Cardiac muscle cell (in vitro differentiated cells and primary cell): ENCODE data around the gene IL17B. TPM values are rescaled to one million over a fixed set of nuclear protein-coding genes. Genes with fewer than 3 reads are reported as not detected.

ENCODE experiments used
- DNase-seq, 2 donors: peaks; one replicate each; pipeline versions ENCODE4 v3.0.0 to v3.0.0-alpha.2; 2010 to 2017; ENCODE audit warnings: low read depth in 1 of 2, low spot score in 1 of 2
- H3K27ac ChIP-seq: fragments of 200-600 bp; sonication (generic); 2 replicates; pipeline ENCODE4 v1.5.1; 2016
- H3K27me3 ChIP-seq: fragments of 200-600 bp; sonication (generic); 2 replicates; pipeline ENCODE4 v1.6.0; 2016; ENCODE audit warnings: control low read depth
- H3K36me3 ChIP-seq: fragments of 200-600 bp; sonication (generic); 2 replicates; pipeline ENCODE4 v1.5.1; 2016; ENCODE audit warnings: control low read depth
- H3K4me1 ChIP-seq: fragments of 200-600 bp; sonication (generic); 2 replicates; pipeline ENCODE4 v1.8.1; 2017; ENCODE audit warnings: low read depth, mild to moderate bottlenecking, mixed run types
- H3K4me3 ChIP-seq: fragments of 200-600 bp; sonication (generic); 2 replicates; pipeline ENCODE4 v1.5.1; 2016; ENCODE audit warnings: mild to moderate bottlenecking
- H3K9me3 ChIP-seq: fragments of 200-600 bp; sonication (generic); 2 replicates; pipeline ENCODE4 v1.5.1; 2017; ENCODE audit warnings: low read depth, mild to moderate bottlenecking, control low read depth
- CTCF ChIP-seq: IDR thresholded peaks from 2 replicates; pipeline ENCODE4 v1.5.1; 2012; ENCODE audit warnings: low read depth, mild to moderate bottlenecking, low read length
- polyA plus RNA-seq: library from polyadenylated mRNA; unstranded; fragments of >200 nt; fragmentation: Nextera tagmentation; extraction: Ambion mirVana; gene quantifications from 2 replicates; pipeline ENCODE4 v1.2.1, GENCODE V29; 2016
- total RNA-seq: library from RNA; depleted of rRNA; stranded (reverse); fragments of >200 nt; gene quantifications from 2 replicates; pipeline ENCODE4 v1.2.3, GENCODE V29; 2016

Gene IL17B
- total and polyA plus RNA-seq, 2 experiments from 2014 or later: 3.9 to 9.0 TPM

GRCh38 chr5:149381261-149381985, 2.3 kb upstream of the IL17B start:
- Histone ChIP-seq H3K9me3 (no peaks in the 10 kb centered on the region), H3K27ac (peak overlapping the region; percentile 99), H3K4me1 (peaks cover 50% of the 10 kb centered on the region), H3K36me3 (no peaks in the 10 kb centered on the region), H3K27me3 (no peaks in the 10 kb centered on the region), H3K4me3 (no peak overlapping the region)
- DNase-seq: no peak
- no peak for TF ChIP-seq CTCF

GRCh38 chr5:149380466-149381121, 1.5 kb upstream of the IL17B start:
- H3K4me1 ChIP-seq: peaks cover 41% of the 10 kb centered on the region
- H3K4me3 ChIP-seq: no peak overlapping the region
- H3K9me3 ChIP-seq: no peaks in the 10 kb centered on the region
- no peaks in the 10 kb centered on the region for H3K36me3 ChIP-seq
- peak overlapping the region; percentile 99 for H3K27ac ChIP-seq
- peak in 1 of 2 donors; percentile 90 for DNase-seq
- no peak for TF ChIP-seq CTCF
- H3K27me3 ChIP-seq: no peaks in the 10 kb centered on the region

DNA sequence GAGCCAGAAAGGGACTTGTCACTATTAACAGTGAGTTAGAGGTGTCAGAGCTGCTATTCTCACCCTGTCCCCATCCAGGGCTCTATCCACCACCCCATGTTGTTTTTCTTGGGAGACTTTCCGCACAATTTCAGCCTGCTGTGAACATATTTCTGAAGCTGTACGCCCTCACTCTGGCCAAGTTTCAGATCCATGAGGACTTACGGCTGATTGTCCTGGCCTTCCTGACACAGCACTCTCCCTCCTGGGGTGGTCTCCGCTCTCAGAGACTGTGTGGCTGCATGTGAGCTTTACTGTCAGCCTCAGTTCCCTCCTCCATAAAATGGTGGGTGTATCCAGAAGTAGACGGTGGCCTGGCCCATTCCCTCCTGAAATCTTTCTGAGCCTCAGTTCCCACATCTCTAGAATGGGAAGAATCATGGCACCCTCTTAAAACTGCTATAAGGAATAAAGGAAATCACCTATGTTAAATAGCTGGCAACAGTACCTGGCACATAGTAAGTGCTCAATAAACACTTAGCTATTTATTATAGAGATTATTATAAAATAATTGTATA, 804 bp upstream of the IL17B start:
- no peak for DNase-seq
- Histone ChIP-seq H3K27ac (peak overlapping the region; percentile 99), H3K36me3 (no peaks in the 10 kb centered on the region), H3K4me3 (no peak overlapping the region), H3K27me3 (no peaks in the 10 kb centered on the region), H3K4me1 (peaks cover 37% of the 10 kb centered on the region), H3K9me3 (no peaks in the 10 kb centered on the region)
- no peak for TF ChIP-seq CTCF

DNA sequence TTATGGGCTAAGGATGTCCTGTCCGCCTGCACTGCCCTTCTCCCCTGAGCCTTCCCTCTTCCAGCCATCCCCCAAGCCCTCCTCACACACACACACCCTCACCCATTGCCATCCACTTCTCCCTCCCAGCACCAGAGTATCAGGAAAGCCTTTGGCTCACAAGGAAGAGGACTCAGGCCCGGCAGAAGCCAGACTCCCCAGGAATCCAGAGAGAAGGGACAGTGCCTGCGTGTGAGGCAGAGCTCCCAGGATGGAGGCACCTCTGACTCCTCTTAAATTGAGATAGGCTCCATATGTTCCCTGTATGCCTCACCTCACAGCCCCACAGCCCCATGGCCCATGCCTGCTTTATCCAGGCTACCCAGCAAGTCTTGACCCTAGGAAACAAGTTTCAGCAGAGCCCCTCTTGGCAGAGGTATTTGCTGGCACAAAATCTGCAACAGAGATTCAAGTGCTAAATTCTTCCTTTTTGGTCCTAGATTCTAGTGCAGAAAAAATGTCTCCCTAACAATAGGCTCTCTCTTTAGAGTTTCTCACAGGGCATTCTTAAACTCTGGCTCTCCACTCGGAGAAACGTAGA, 761 bp downstream of the IL17B start:
- no peak for TF ChIP-seq CTCF
- Histone ChIP-seq H3K27me3 (no peaks in the 10 kb centered on the region), H3K27ac (peak overlapping the region; percentile 55), H3K4me3 (no peak overlapping the region), H3K36me3 (no peaks in the 10 kb centered on the region), H3K4me1 (peaks cover 24% of the 10 kb centered on the region), H3K9me3 (no peaks in the 10 kb centered on the region)
- no peak for DNase-seq

GRCh38 chr5:149376711-149377447, 2.2 kb downstream of the IL17B start:
- H3K4me3 ChIP-seq: no peak overlapping the region
- H3K27me3 ChIP-seq: no peaks in the 10 kb centered on the region
- H3K9me3 ChIP-seq: no peaks in the 10 kb centered on the region
- H3K4me1 ChIP-seq: peaks cover 22% of the 10 kb centered on the region
- DNase-seq: no peak
- no peak overlapping the region for H3K27ac ChIP-seq
- H3K36me3 ChIP-seq: no peaks in the 10 kb centered on the region
- no peak for TF ChIP-seq CTCF
